ENCODE measurements around the gene SLC12A5.
A peak's percentile ranks its signal among the peaks of the same experiment; 100 is the strongest.
"Not testable (repeated sequence)": the region's sequence is repeated elsewhere in the genome, so short reads cannot be mapped to it uniquely, and the experiment has no call there.

Gene SLC12A5

DNA sequence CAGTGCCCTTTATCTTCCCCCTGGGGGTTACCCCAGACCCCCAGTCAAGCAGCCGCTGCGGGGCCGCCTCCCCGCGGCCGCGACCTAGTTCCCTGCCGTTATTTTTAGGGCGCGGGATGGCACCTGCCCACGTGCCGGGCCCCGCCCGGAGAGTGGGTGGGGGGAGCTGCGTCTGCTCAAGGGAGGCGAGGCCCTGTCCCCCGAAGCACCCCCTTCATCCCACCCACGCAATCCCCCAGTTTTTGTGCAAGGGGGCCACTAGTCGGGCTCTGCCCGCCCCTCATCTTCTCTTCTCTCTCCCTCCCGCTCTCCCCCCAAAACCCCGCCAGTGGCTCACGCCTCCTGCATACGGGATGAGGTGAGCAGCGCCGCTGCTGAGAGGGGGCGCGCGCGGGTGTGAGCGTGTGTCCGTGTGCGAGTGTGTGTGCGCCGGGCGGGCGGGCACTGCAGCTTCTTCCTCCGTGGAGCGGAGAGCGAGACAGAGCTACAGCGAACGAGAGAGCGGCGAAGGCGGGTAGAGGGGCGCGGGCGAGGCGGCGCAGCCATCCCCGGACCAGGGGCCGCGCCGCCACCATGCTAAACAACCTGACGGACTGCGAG, at the start of gene SLC12A5:
TSS of gene SLC12A5 (plus strand) at position 444 of the 600 bp plus-strand sequence. CDS start at position 574, 130 bp downstream.
- DNase-seq (ENCODE audit: low read depth), result no peak

DNA sequence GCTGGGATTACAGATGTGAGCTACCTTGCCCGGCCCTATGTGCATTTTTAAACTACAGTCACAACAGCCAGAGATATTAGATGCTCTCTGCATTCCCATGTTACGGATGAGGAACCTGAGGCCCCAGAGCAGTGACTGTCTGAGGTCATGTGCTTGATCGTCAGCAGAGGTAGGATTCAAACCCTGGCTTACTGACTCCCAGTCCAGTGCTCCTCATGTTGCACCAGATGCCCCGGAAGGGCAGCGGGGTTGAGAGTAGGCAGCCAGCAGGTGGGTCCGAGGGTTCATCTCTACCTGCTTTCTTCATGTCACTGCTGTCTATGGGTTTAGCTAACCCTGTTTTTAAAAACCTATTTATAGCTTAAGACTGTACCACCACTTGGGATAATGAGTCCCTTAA, 47.8 kb upstream of the SLC12A5 start:
- DNase-seq (ENCODE audit: low read depth), result no peak

DNA sequence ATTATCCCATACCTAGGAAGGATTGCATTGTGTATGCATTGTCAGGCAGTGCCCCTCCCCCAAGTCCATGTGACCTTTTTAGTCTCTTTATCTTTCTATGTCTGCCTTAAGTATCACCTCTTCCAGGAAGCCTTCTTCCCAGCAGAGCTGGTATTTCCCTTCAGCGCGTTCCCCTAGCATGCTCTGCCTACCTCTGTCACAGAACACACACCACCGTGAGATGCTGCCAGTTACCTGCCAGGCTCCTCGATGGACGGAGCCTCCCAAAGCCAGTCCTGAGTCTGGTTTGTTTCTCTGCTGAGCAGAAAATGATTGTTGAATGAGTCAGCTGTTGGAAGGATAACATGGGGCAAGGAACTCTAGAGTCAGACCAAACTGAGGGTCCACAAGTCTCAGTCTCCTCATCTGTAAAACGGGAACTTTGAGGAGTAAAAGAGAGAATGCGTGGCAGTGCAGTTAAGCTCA, 45.7 kb upstream of the SLC12A5 start:
- no peak for DNase-seq (ENCODE audit: low read depth)

DNA sequence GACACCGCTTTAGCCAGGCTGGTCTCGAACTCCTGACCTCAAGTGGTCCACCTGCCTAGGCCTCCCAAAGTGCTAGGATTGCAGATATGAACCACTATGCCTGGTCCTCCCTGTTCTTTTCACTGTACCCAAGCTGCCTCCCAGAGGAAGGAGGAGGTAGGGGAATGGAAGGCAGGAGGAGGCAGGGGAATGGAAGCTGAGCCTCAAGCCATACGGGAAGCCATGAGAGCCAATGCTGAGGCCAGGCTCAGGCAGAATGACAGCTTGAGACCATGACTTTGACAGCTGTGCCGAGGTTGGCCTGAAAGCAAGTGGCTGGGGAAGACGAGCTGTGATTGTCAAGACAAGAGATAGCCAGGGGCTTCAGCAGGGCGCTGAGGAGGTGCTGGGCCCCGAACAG, 43.4 kb upstream of the SLC12A5 start:
- DNase-seq (ENCODE audit: low read depth), result no peak

DNA sequence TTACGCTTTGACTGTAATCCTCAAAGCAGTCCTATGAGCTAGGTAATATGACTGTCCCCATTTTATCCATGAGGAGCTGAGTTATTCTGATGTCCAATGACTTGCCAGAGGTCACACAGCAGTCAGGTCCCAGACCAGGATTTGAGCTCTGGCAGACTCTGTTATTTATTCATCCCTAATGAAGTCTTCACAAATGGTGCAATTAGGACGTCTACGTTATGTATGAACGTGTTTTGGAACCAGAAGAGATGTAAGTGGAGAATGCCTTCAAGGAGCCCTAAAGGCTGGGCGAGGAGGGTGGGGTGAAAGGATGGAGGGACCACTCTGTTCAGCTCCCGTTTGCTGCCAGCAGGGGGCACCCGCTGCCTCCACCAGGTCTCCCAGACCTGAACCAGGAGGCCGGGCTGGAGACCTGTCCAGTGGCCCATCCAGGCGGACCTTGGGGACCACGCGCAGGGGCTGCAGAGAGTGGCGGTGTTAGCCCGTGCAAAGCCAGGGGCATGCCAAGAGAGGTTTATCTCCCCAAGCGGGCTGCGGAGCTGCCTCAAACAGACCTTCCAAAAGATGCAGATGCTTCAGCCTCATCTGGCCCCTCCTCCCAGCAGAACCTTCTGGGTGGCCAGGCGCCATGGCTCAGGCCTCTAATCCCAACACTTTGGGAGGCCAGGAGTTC, 41.8 kb upstream of the SLC12A5 start:
- DNase-seq (ENCODE audit: low read depth), result peak; percentile 77

DNA sequence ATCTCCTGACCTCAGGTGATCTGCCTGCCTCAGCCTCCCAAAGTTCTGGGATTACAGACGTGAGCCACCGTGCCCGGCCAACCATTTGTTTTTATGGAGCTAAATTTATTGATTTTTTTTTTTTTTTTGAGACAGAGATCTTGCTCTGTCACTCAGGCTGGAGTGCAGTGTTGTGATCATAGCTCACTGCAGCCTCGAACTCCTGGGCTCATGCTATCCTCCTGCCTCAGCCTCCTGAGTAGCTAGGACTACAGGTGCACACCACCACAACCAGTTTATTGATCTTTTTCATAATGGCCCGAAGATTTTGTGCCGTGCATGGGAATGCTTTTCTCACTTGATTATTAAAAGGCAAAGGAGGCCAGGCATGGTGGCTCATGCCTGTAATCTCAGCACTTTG, 40.2 kb upstream of the SLC12A5 start:
- not testable (repeated sequence) for DNase-seq (ENCODE audit: low read depth)

DNA sequence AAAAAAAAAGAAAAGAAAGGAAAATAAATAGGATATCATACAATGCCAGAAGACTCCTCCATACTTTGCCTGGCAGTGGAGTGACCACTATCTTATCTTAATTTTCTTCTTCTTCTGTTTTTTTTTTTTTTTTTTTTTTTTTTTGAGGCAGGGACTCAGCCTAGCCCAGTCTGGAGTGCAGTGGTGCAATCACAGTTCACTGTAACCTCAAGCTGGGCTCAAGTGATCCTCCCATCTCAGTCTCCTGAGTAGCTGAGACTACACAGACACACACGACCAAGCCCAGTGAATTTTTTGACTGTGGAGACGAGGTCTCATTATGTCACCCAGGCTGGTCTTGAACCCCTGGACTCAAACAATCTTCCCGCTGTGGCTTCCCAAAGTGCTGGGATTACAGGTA, 37.4 kb upstream of the SLC12A5 start:
- no peak for DNase-seq (ENCODE audit: low read depth)

DNA sequence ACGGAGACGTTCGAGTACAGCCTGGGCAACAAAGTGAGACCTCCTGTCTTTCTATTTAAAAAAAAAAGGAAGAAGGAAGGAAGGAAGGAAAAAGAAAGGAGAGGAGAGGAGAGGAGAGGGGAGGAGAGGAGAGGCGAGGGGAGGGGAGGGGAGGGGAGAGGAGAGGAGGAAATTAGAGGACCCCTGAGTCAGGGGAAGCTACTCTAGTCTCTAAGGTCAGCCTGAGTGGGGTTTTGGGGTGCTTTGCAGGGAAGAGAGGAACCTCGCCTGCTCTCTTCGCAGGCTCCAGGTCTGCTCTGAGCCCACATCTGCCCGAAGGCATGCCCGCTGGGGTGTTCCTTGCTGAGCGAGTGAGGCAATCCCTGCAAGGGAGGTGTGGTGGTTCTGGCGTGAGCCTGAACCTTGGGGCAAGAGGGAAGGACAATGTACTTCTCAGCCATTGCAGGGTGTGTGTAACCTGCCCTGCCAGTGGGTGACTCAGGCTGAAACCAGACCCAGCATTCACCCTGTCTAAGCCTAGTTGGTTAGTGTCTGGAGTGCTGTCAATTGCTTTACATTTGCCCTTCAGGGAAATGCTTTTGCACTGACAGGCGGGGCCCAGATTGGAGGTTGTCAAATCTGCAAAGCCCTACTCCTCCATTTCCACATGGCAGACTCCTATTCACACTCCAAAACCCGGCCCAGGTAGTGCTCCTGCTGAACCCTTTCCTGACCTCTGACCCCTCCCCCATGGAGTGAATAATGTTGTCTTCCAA, 35.6 kb upstream of the SLC12A5 start:
- no peak for DNase-seq (ENCODE audit: low read depth)

DNA sequence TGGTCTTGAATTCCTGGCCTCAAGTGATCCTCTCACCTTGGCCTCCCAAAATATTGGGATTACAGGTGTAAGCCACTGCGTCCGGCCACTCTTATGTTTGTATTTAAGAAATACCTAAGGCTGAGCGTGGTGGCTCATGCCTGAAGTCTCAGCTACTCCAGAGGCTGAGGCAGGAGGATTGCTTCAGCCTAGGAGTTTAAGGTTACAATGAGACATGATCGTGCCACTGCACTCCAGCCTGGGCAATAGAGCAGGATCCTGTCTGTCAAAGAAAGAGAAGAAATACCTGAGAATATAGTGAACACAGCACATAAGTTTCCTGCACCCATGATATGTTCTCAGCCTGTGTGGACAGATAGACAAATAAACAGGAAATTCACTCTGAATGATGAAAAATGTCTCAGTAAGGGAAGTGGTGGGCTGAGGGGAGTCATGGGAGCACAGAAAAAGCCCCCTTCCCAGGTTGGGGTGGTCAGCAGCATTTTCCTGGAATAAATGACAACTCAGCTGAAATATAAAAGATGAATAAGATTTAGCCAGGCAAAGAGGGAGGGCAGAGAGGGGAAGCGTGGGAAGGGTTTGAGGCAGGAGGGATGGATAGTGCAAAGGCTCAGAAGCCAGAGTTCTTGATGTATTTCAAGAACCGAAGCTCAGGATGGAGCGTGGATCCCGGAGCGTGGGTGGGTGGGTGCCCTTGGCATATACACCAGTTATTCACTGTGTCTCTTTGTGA, 34.1 kb upstream of the SLC12A5 start:
- DNase-seq (ENCODE audit: low read depth), result no peak

DNA sequence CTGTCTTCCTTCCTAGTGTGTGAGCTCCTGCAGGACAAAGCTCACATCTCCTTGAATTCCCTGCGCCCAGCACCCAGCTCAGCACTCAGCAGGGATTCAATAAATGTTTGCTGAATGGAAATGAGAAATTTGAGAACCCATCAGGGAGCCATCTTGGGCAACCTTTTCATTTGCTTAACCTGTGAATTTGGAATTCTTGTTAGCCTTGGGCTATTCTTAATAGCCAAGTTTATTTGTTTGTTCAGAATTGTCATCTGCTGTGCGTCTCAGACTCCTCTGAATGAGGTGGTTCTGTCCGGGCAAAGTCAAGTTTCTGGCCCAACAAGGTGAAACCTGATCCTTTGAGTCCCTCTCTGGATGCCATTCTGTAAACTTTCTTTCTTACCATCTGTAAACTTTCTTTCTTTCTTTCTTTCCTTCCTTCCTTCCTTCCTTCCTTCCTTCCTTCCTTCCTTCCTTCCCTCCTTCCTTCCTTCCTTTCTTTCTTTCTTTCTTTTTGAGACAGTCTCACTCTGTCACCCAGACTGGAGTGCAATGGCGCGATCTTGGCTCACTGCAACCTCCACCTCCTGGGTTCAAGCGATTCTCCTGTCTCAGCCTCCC, 33.4 kb upstream of the SLC12A5 start:
- not testable (repeated sequence) for DNase-seq (ENCODE audit: low read depth)

DNA sequence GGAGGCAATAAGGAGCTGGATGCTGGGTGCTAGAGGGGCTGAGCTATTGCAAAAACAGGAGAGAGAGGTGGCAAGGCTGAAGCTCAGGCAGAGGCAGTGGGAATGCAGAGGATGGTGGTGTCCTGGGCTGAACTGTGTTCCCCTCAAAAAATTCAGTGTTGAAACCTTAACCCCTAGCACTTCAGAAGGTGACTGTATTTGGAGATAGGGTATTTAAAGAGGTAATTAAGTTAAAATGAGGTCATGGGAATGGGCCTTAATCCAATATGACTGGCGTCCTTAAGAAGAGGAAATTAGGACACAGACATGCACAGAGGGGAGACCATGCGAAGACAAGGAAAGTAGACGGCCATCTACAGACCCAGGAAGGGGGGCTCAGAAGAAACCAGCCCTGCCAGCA, 31.8 kb upstream of the SLC12A5 start:
- no peak for DNase-seq (ENCODE audit: low read depth)

DNA sequence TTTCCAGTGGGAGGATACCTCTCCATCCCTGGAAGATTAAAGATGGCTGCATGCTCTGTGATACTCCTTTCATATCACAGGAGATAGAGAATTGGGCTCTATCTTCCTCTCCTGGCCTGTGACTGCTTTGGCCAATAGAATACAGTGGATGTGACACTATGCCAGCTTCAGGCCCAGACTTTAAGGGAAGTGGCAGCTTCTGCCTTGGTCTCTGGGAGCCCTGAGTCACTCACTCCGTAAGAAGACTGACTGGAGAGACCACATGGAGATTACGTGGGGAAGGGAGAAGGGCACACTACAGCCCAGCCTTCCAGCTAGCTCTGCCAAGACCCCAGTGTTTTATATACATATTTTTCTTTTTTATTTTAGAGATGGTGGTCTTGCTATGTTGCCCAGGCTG, 30.7 kb upstream of the SLC12A5 start:
- DNase-seq (ENCODE audit: low read depth), result no peak

DNA sequence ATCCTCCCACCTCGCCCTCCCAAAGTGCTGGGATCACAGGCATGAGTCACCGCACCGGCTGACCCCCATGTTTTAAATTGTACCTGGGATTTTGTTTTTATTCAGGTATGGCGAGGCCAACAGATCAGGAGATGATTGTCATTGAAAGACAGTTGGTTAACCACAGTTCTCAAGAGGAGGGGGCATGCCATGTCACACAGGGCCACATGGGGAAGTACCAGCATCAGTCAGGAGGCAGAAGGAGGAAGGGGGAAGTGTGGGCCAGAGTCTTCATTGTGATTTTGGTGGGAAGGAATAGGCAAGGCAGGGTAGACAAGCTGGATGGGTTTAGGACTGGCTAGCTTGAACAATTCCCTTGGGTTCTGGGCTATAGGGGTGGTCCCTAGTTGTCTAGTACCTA, 30.3 kb upstream of the SLC12A5 start:
- no peak for DNase-seq (ENCODE audit: low read depth)

DNA sequence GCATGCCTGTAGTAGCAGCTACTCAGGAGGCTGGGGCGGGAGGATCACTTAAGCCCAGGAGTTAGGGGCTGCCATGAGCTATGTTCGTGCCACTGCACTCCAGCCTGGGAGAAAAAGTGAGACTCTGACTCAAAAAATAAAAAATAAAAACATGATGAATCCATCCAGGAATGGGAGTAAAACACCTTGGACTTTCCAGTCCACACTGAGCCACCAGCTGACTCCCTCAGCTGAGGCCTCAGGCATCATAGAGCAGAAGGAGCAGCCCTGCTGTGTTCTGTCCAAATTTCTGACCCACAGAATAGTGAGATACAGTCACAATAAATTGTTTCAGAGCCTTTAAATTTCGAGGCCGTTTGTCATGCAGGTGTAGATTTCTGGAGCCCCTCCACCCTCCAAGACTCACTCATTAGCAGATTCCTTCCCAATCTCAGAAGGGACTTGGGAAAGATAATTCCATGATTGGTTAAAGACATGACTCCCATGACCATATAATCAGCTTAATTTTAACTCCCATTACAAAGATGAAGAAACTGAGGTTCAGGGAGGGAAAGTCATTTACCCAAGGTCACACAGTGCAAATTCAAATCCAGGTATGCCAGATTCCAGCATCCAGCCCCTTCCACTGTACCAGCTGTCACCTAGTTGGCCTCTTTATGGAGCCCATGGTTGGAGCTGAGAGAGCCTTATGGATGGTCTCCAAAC, 29.3 kb upstream of the SLC12A5 start:
- DNase-seq (ENCODE audit: low read depth), result no peak

DNA sequence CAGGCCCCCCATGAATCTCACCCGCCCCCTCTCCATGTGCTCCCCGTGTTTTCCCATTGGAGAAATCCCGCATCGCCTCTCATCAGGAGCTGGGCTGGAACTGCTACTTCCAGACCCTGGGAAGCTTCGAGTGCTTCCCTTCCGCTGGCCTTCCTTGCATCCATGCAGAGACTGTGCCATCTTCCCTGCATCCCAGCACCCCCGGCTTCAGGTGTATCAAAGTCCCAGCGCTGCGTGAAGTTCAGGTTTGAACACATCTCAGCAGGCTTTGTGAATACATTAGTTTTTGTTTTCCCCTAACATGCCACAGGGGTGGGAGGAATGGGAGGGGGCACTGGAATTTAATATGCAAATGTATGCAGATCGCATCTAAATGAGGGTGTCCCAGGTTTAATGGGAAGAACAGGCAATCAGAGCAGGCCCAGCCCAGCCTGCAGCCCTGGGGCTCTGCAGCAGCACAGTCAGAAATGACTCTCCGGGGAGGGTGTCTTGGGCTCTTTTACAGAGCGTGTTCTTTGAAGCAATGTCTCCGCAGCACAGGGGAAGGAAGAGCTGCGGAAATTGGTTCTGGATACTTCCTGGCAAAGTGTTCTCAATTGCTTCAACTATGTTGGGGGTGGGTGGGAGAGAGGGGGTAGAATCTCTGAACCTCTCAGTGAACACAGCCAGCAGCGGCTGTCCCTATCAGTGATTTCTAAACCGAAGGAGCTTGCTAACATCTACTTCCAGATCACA, 28.6 kb upstream of the SLC12A5 start:
- no peak for DNase-seq (ENCODE audit: low read depth)

DNA sequence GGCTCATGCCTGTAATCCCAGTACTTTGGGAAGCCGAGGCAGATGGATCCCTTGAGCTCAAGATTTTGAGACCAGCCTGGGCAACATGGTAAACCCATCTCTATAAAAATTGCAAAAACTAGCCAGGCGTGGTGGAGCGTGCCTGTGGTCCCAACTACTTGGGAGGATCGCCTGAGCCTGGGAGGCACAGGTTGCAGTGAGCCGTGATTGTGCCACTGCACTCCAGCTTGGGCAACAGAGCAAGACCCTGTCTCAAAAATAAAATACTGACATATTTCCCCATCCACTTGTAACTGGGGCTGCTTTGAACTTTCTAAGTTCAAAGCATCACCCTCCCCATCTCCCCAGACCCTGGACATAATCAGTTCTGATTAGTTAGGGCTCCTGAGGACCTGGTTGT, 27.5 kb upstream of the SLC12A5 start:
- DNase-seq (ENCODE audit: low read depth), result no peak

DNA sequence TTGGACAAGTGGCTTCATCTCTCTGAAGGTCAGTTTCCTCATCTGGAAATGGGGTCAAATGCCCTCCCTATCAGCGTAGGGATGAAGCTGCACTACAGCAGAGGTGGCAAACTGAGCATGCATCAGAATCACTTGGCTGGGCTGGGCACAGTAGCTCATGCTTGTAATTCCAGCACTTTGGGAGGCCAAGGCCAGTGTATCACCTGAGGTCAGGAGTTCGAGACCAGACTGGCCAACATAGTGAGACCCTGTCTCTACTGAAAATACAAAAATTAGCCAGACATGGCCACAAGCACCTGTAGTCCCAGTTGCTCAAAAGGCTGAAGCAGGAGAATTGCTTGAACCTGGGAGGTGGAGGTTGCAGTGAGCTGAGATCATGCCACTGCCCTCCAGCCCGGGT, 27.0 kb upstream of the SLC12A5 start:
- DNase-seq (ENCODE audit: low read depth), result no peak

DNA sequence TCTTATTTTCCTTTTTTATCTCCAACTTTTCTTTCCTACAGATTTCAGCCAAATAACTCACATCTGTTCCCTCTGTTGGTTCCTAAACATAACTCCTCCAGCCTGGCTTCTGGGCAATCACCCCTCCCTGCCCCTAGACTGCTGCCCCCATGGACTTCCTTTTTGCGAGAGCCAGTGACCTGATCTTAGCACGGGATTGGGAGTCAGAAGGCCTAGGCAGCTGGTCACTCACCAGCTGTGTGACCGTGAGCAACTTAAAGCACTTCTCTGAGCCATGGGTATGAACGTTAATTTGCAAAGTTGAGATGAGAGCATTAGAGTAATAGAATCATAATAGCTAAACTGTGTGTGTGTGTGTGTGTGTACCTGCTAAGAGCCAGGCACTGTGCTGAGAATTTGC, 24.8 kb upstream of the SLC12A5 start:
- DNase-seq (ENCODE audit: low read depth), result no peak

DNA sequence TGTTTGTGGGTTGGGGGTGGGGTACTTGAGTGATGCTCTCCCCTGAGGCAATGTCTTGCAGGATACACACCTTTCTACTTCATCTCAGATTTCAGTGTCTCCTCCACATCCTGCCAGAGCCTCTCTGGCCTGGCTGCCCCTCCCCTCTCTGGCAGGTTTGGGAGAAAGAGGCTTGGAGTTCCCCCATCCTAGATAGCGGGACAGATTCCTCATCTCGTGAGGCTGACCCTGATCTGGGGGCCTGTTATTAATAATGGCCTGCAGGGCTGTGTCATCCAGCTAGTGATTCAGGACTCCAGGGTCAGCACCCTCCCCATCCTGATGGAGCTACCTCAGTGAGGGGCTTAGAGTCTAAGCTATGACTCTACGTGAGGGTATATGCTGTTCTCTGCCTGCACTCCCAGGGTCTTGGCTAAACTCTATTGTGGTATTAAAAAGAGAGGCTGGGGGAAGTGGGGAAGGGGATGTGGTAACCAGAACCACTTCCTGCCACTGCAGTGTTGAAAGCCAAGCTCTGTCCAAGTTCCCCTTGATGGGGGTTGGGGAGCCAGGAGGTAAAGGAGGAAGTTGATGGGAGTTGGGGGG, 24.0 kb upstream of the SLC12A5 start:
- no peak for DNase-seq (ENCODE audit: low read depth)

DNA sequence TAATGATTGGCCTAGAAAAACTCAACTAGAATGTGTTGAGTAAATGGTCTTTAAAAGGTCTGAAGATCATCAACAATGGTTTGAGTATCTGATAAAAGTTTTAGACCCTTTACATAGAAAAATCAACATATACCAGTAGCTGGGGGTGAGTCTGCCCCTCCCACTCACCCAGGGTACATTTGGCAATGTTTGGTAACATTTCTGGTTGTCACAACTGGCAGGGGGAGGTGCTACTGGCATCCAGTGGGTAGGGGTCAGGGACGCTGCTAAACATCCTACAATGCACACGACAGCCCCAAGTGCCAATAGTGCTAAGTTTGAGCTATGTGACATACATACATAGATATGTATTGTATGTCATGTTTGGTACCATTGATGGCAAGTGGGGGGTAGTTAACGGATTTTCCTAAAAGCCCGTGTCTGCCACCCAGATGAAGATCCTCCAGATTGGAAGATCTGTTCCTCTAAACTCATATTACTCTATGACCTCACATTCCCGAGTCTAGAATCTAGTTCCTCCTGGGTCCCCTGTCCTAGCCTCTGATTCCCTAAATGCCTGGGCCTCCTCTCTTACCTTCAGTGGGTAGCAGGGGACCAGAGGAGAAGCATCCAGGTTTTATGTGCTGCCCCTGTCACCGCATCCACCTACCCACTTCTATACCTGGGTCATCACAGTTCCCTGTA, 22.9 kb upstream of the SLC12A5 start:
- DNase-seq (ENCODE audit: low read depth), result no peak
